Heart right ventricle (tissue), 16 donors: ENCODE data around the gene TMEM182. TPM values are rescaled to one million over a fixed set of nuclear protein-coding genes. Genes with fewer than 3 reads are reported as not detected.

ENCODE experiments used
- ATAC-seq, 8 donors: fragments of 200-7000 bp; cut with Tn5 transposase; one replicate each; pipeline ENCODE4 v1.9.1; 2020; ENCODE audit warnings: mild to moderate bottlenecking in 8 of 8, moderate library complexity in 8 of 8, moderate number of reproducible peaks in 1 of 8
- DNase-seq, 2 donors: peaks; one replicate each; pipeline ENCODE4 v3.0.0-alpha.2; 2020
- H3K27ac ChIP-seq, 10 donors: fragments of 200-600 bp; sonication (generic) in 2 of 10; one replicate each; pipeline versions ENCODE4 v1.5.0 to v1.8.0; 2020 to 2022; ENCODE audit warnings: mild to moderate bottlenecking in 3 of 10
- H3K27me3 ChIP-seq, 7 donors: fragments of 200-600 bp; one replicate each; pipeline ENCODE4 v1.8.0; 2021 to 2022; ENCODE audit warnings: mild to moderate bottlenecking in 2 of 7
- H3K36me3 ChIP-seq, 9 donors: fragments of 200-600 bp; sonication (generic) in 1 of 9; one replicate each; pipeline versions ENCODE4 v1.5.0 to v1.8.0; 2020 to 2022; ENCODE audit warnings: mild to moderate bottlenecking in 2 of 9
- H3K4me1 ChIP-seq, 9 donors: fragments of 200-600 bp; sonication (generic) in 1 of 9; one replicate each; pipeline versions ENCODE4 v1.5.0 to v1.8.0; 2020 to 2022; ENCODE audit warnings: mild to moderate bottlenecking in 4 of 9
- H3K4me3 ChIP-seq, 10 donors: fragments of 200-600 bp; sonication (generic) in 2 of 10; one replicate each; pipeline versions ENCODE4 v1.5.0 to v1.8.0; 2020 to 2022; ENCODE audit warnings: mild to moderate bottlenecking in 7 of 10, moderate library complexity in 2 of 10
- H3K9me3 ChIP-seq, 11 donors: fragments of 200-600 bp in 10 of 11; sonication (generic) in 2 of 11; one replicate each; pipeline versions ENCODE4 v1.5.0 to v1.8.0; 2013 to 2022; ENCODE audit warnings: mild to moderate bottlenecking in 2 of 11, control low read depth in 1 of 11, moderate library complexity in 1 of 11
- WGBS, 2 donors: extraction: QIAGEN DNeasy Blood & Tissue Kit; methylation state at CpG; one replicate each; pipeline ENCODE4 v1.1.7; 2013; ENCODE audit warnings: inconsistent platforms in 1 of 2; 5-methylcytosine and 5-hydroxymethylcytosine counted together
- intact Hi-C, 10 donors: fragments of 100-400 bp; cut with DNase I; formaldehyde crosslinking; loops; one replicate each; pipeline versions ENCODE4 v1.11.1 to v1.14.2; 2022
- polyA plus RNA-seq, 2 donors: library from polyadenylated mRNA; stranded (reverse); fragments of 200-250 nt; gene quantifications; one replicate each; pipeline ENCODE4 v1.2.3, GENCODE V29; 2013
- total RNA-seq, 10 donors: library from RNA; stranded (reverse); fragmentation: NEBNext Ultra II Directional in 3 of 10; extraction: Animal tissue kit (Norgen Biotek cat#: 25700) in 3 of 10; gene quantifications; one replicate each; pipeline versions ENCODE4 v1.2.1 to v1.2.4, GENCODE V29; 2021 to 2023
- TF ChIP-seq, protein P1 (sequence below), 9 donors: fragments of 200-600 bp; sonication (generic) in 2 of 9; IDR thresholded peaks; one replicate each; pipeline versions ENCODE4 v1.5.0 to v1.8.0; 2021 to 2022; ENCODE audit warnings: antibody characterized with exemption in 9 of 9, mild to moderate bottlenecking in 5 of 9, moderate library complexity in 1 of 9
- donor health status: Arrhythmogenic right ventricular cardiomyopathy.
- donor health status: ischemic (EF 13 %, LVEDD 7.1; RV severe dilation, severe dysfunction).
- donor health status: healthy with polysubstance abuse.
- donor health status: DM: no; HTN: yes; CAD: no.
- donor health status: DM: no; HTN: no; CAD: no.
- donor health status: ischemic (EF 25% LVEDD 6.9; RV normal size, moderate dysfunction).
- donor health status: ischemic (EF 25% LVEDD 5.7; RV mildly dilated, moderate dysfunction).
- donor health status: healthy.
- donor health status: DM: yes; HTN: yes; CAD: no.
- donor health status: Ischemic cardiomyopathy.
- donor health status: ischemic (EF 35%, LVEDD 5.7; RV mildly dilated, moderate dysfunction).
- donor health status: nonischemic (EF 11% LVEDD 7.7; RV severe dilation, severe dysfunction).
- donor health status: DM: yes; HTN: yes; CAD: no.
- donor health status: PGD.
- donor health status: ischemic (EF 29% LVEDD 5.4; RV normal size, mild dysfunction).
- donor health status: nonischemic (EF 23%, LVEDD 6.1; RV moderate dilation, normal function).

Gene TMEM182
- total and polyA plus RNA-seq, 12 donors, result 10.1 to 225 (median 189) TPM

GRCh38 chr2:102834523-102835273 lies 72.9 kb downstream of the TMEM182 start:
- no peaks in the 10 kb centered on the region for H3K27me3 ChIP-seq
- WGBS, 2 donors, result 86 to 90% methylated on average over 6 of the region's 6 CpGs
- DNase-seq (no peak), ATAC-seq (no peak)
- no peak overlapping the region for H3K27ac ChIP-seq
- intact Hi-C loops, result no loop called here
- TF ChIP-seq, protein P1, sequence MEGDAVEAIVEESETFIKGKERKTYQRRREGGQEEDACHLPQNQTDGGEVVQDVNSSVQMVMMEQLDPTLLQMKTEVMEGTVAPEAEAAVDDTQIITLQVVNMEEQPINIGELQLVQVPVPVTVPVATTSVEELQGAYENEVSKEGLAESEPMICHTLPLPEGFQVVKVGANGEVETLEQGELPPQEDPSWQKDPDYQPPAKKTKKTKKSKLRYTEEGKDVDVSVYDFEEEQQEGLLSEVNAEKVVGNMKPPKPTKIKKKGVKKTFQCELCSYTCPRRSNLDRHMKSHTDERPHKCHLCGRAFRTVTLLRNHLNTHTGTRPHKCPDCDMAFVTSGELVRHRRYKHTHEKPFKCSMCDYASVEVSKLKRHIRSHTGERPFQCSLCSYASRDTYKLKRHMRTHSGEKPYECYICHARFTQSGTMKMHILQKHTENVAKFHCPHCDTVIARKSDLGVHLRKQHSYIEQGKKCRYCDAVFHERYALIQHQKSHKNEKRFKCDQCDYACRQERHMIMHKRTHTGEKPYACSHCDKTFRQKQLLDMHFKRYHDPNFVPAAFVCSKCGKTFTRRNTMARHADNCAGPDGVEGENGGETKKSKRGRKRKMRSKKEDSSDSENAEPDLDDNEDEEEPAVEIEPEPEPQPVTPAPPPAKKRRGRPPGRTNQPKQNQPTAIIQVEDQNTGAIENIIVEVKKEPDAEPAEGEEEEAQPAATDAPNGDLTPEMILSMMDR (IDR thresholded peaks at IDR 0.05), result no peak
- H3K4me1 ChIP-seq, result peaks cover 0 to 5% (median under 1%) of the 10 kb centered on the region in 9 donors
- H3K36me3 ChIP-seq, result peaks cover 0 to 4% (median 0%) of the 10 kb centered on the region in 9 donors
- no peaks in the 10 kb centered on the region for H3K9me3 ChIP-seq
- no peak overlapping the region for H3K4me3 ChIP-seq

DNA sequence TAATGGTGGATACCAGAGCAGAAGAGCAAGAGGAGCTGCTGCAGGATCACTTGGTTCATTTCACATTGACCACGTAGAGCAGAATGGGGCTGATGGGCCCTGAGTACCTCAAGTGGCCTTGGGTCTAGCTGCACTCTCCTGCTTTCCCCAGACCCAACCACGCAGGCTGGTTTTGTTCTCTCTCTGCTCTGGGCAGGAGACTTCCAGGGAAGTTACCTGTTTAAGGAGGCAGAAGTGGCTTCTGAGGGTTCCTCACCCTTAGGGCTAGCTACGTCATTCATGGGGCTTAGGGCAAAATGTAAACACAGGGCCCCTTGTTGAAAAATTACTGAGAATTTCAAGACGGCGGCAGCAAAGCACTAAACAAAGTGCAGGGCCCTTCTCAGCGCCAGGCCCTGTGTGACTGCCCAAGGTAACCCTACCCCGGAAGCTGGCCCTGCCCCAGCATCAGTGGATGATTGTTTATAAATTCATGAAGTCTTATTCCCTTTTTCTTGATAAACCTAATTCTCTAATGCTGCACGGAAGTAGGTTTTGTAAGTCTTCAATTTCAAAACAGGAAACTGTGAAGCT lies 75.9 kb downstream of the TMEM182 start:
- Histone ChIP-seq H3K4me1 (peaks cover 0 to 12% (median 3%) of the 10 kb centered on the region in 9 donors), H3K4me3 (no peak overlapping the region), H3K27me3 (no peaks in the 10 kb centered on the region), H3K9me3 (no peaks in the 10 kb centered on the region), H3K27ac (no peak overlapping the region), H3K36me3 (peaks cover 0 to 4% (median 0%) of the 10 kb centered on the region in 9 donors)
- intact Hi-C loops, result no loop called here
- TF ChIP-seq, protein P1 (IDR thresholded peaks at IDR 0.05), result no peak
- DNase-seq, result no peak
- ATAC-seq, result no peak
- WGBS, 2 donors, result 87 to 88% methylated on average over 8 of the region's 8 CpGs

DNA sequence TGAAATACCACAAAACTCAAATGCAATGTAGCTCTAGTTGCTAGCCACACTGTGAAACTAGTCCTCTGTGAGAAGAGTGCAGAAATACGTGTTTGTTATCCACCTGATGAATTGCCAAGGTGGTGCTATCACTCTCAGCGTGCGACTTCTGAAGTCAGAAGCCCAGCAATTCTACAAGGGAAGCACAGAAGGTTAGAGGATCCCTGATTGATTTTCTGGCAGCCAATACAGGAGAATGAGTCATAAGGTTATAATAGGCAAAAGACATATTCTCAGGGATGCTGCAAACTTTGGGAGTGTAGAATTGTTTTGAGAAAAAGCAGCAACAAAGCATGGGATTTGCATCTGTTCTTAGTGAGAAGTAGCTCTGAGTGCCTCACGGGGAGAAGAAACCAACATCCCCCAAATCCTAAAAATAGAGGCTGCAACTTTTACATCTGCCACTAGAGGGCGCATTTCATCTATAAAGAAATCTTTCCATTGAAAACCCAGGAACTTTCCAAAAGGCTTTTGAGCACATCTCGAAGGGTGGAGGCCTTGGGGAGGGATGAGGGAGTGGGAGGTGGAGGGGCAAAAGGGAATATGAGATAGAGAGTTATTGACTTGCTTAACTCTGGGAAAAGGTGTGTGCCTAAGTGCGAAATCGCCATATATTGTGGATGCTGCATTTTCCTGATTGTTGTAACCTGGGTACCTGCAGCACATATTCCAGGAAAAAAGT lies 78.0 kb downstream of the TMEM182 start:
- H3K36me3 ChIP-seq, result peaks cover 0 to 4% (median 0%) of the 10 kb centered on the region in 9 donors
- H3K4me1 ChIP-seq, result peaks cover 0 to 12% (median 3%) of the 10 kb centered on the region in 9 donors
- TF ChIP-seq, protein P1 (IDR thresholded peaks at IDR 0.05), result peak; percentile 68 to 90 (median 82)
- H3K27me3 ChIP-seq, result no peaks in the 10 kb centered on the region
- 30 to 32% methylated on average over 8 of the region's 8 CpGs for WGBS, 2 donors
- no peaks in the 10 kb centered on the region for H3K9me3 ChIP-seq
- no peak overlapping the region for H3K4me3 ChIP-seq
- DNase-seq, result peak in 1 of 2 donors; percentile 23
- H3K27ac ChIP-seq, result no peak overlapping the region
- peak in 3 of 8 donors; percentile 31 to 65 (median 36) for ATAC-seq
- intact Hi-C loops, result no loop called here

DNA sequence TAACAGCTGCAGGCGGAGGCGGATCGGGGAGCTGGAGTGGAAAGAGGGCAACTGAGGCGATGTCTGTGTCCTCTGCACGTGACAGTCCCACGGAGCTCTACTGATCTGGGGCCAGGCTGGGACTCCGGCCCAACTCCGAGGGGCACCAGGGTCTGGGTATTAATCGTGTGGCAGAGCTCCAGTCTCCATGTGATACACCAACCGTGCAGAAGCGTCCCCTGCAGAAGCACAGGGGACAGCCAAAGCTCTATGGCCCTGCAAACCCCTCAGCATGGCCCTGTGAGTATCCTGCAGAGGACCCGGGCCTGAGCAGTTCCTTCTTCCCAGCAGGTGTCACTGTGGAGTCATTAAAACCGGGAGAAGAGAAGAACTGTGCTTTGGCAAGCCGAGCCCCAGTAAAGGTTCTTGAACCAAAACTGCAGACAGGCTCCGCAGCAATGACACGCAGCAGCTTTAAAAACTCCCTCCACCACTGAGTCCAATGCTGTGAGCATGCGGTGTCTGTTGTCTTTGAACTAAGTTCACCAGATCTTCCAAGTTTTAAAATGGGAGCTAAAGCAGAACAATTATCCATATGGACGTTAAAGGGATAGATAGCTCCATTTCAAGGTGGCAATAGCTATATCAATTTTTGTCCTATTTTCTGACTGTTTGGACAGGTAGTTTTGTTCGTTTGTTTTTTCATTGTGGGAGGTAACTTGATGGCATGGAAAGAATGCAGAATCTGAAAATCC lies 79.4 kb downstream of the TMEM182 start:
- DNase-seq (peak in 1 of 2 donors; percentile 42), ATAC-seq (peak; percentile 52 to 84 (median 78))
- no peaks in the 10 kb centered on the region for H3K9me3 ChIP-seq
- H3K27ac ChIP-seq, result no peak overlapping the region
- TF ChIP-seq, protein P1 (IDR thresholded peaks at IDR 0.05), result peak; percentile 16 to 65 (median 54)
- H3K27me3 ChIP-seq, result no peaks in the 10 kb centered on the region
- H3K4me3 ChIP-seq, result no peak overlapping the region
- intact Hi-C loops, result no loop called here
- WGBS, 2 donors, result 43 to 46% methylated on average over 19 of the region's 19 CpGs
- H3K4me1 ChIP-seq, result peaks cover 0 to 12% (median 3%) of the 10 kb centered on the region in 9 donors
- H3K36me3 ChIP-seq, result peaks cover 0 to 4% (median 0%) of the 10 kb centered on the region in 9 donors
